ENCODE measurements around the gene GP1BB.

GP1BB gene

DNA sequence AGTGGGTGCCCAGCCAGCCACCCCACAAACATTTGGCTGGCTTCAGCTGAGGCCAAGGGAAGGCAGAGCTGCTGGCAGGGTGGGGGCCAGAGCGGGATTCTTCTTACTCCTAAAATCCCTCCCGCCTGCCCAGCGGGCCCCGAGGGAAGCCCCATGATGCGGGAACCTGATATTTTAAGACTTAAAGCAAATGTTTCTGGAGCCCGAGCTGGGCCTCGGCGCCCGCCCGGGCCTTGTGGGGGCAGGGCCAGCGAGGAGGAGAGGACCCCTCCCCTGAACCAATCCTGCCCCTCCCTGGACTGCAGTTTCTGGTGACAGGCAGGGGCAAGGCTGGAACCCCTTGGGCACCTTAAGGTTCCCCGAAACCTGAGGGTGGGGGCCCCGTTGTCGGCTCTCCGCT, 17.2 kb downstream of the GP1BB start:
- Histone ChIP-seq H3K27me3 (ENCODE audit: low read depth, low read length) (no peaks in the 10 kb centered on the region), H3K9me3 (ENCODE audit: control insufficient read depth in 1 of 2, low read length in 2 of 2) (no peaks in the 10 kb centered on the region), H3K4me3 (ENCODE audit: low read depth in 1 of 2, low read length in 2 of 2) (no peak overlapping the region), H3K36me3 (ENCODE audit: control insufficient read depth in 1 of 2, insufficient read depth in 2 of 2, low read length in 2 of 2) (no peaks in the 10 kb centered on the region), H3K4me1 (ENCODE audit: control insufficient read depth in 1 of 2, insufficient read depth in 2 of 2, low read length in 2 of 2) (no peaks in the 10 kb centered on the region), H3K27ac (ENCODE audit: low read length) (no peak overlapping the region)

- Histone ChIP-seq H3K4me3 (ENCODE audit: low read depth in 1 of 2, low read length in 2 of 2) (no peak overlapping the region), H3K27me3 (ENCODE audit: low read depth, low read length) (no peaks in the 10 kb centered on the region), H3K36me3 (ENCODE audit: control insufficient read depth in 1 of 2, insufficient read depth in 2 of 2, low read length in 2 of 2) (no peaks in the 10 kb centered on the region), H3K9me3 (ENCODE audit: control insufficient read depth in 1 of 2, low read length in 2 of 2) (no peaks in the 10 kb centered on the region), H3K27ac (ENCODE audit: low read length) (no peak overlapping the region), H3K4me1 (ENCODE audit: control insufficient read depth in 1 of 2, insufficient read depth in 2 of 2, low read length in 2 of 2) (no peaks in the 10 kb centered on the region)
These were observed 17.7 kb downstream of the GP1BB start for GRCh38 chr22:19741053-19741452.

GRCh38 chr22:19742160-19743066, 19.1 kb downstream of the GP1BB start:
- Histone ChIP-seq H3K9me3 (ENCODE audit: control insufficient read depth in 1 of 2, low read length in 2 of 2) (no peaks in the 10 kb centered on the region), H3K36me3 (ENCODE audit: control insufficient read depth in 1 of 2, insufficient read depth in 2 of 2, low read length in 2 of 2) (no peaks in the 10 kb centered on the region), H3K27me3 (ENCODE audit: low read depth, low read length) (no peaks in the 10 kb centered on the region), H3K4me3 (ENCODE audit: low read depth in 1 of 2, low read length in 2 of 2) (no peak overlapping the region), H3K4me1 (ENCODE audit: control insufficient read depth in 1 of 2, insufficient read depth in 2 of 2, low read length in 2 of 2) (no peaks in the 10 kb centered on the region), H3K27ac (ENCODE audit: low read length) (no peak overlapping the region)

GRCh38 chr22:19743081-19743480, 19.7 kb downstream of the GP1BB start:
- Histone ChIP-seq H3K36me3 (ENCODE audit: control insufficient read depth in 1 of 2, insufficient read depth in 2 of 2, low read length in 2 of 2) (no peaks in the 10 kb centered on the region), H3K4me3 (ENCODE audit: low read depth in 1 of 2, low read length in 2 of 2) (no peak overlapping the region), H3K9me3 (ENCODE audit: control insufficient read depth in 1 of 2, low read length in 2 of 2) (no peaks in the 10 kb centered on the region), H3K27me3 (ENCODE audit: low read depth, low read length) (no peaks in the 10 kb centered on the region), H3K27ac (ENCODE audit: low read length) (no peak overlapping the region), H3K4me1 (ENCODE audit: control insufficient read depth in 1 of 2, insufficient read depth in 2 of 2, low read length in 2 of 2) (no peaks in the 10 kb centered on the region)

DNA sequence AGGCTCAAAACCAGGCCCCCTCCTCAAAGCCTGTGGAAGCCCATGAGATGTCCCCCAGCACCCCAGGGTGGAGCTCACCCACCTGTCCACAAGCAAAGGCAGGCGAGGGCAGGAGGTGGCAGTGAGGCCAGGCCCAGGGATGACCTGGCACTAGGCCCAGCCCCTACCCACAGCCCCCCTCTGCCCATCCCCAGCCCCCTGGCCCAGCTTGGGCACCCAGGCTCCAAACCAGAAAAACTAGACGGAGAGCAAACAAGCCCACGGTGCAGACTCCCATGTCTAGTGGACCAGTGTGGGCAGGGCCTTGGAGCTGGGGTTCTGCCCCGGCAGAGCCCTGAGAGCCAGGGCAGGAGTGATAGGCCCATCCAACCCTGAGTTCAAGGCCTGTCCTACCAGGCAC, 20.3 kb downstream of the GP1BB start:
- H3K9me3 ChIP-seq (ENCODE audit: control insufficient read depth in 1 of 2, low read length in 2 of 2): no peaks in the 10 kb centered on the region
- no peak overlapping the region for H3K4me3 ChIP-seq (ENCODE audit: low read depth in 1 of 2, low read length in 2 of 2)
- H3K27ac ChIP-seq (ENCODE audit: low read length): no peak overlapping the region
- no peaks in the 10 kb centered on the region for H3K36me3 ChIP-seq (ENCODE audit: control insufficient read depth in 1 of 2, insufficient read depth in 2 of 2, low read length in 2 of 2)
- H3K4me1 ChIP-seq (ENCODE audit: control insufficient read depth in 1 of 2, insufficient read depth in 2 of 2, low read length in 2 of 2): no peaks in the 10 kb centered on the region
- H3K27me3 ChIP-seq (ENCODE audit: low read depth, low read length): no peaks in the 10 kb centered on the region

DNA sequence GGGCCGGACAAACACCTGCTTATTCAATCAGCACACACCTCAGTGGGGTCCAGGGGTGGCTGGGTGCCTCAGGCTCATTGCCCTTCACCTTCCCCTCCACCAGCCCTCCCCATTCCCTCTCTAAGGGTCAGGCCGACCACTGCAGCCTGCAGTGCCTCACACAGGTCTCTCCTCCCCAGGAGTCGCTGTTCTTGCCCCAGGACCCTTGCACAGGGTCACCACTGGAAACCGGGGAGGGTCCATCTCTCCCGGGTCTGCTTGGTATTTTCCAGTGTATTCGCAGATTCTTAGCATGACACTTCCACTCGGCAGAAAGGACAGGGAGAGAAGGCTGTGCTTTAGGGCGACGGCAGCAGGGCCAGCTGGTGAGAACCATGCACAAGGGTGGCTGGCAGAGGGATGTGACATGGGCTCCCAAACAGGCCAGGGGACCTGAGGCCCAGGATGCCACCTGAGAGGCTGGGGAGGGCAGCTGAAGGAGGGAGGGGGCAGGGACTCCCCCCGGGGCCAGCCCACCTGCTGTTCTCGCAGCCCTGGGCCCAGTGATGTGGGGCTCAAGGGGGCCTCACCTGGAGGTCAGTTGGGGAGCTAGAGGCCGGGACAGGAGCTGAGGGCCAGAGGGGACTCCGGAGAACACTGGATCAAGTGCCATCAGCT, 21.1 kb downstream of the GP1BB start:
- Histone ChIP-seq H3K4me1 (ENCODE audit: control insufficient read depth in 1 of 2, insufficient read depth in 2 of 2, low read length in 2 of 2) (no peaks in the 10 kb centered on the region), H3K27ac (ENCODE audit: low read length) (no peak overlapping the region), H3K9me3 (ENCODE audit: control insufficient read depth in 1 of 2, low read length in 2 of 2) (no peaks in the 10 kb centered on the region), H3K27me3 (ENCODE audit: low read depth, low read length) (peaks cover 4% of the 10 kb centered on the region), H3K36me3 (ENCODE audit: control insufficient read depth in 1 of 2, insufficient read depth in 2 of 2, low read length in 2 of 2) (no peaks in the 10 kb centered on the region), H3K4me3 (ENCODE audit: low read depth in 1 of 2, low read length in 2 of 2) (no peak overlapping the region)

GRCh38 chr22:19745155-19746101, 22.1 kb downstream of the GP1BB start:
- no peaks in the 10 kb centered on the region for H3K36me3 ChIP-seq (ENCODE audit: control insufficient read depth in 1 of 2, insufficient read depth in 2 of 2, low read length in 2 of 2)
- H3K4me1 ChIP-seq (ENCODE audit: control insufficient read depth in 1 of 2, insufficient read depth in 2 of 2, low read length in 2 of 2): no peaks in the 10 kb centered on the region
- H3K4me3 ChIP-seq (ENCODE audit: low read depth in 1 of 2, low read length in 2 of 2): no peak overlapping the region
- H3K27me3 ChIP-seq (ENCODE audit: low read depth, low read length): peaks cover 4% of the 10 kb centered on the region
- H3K27ac ChIP-seq (ENCODE audit: low read length): no peak overlapping the region
- H3K9me3 ChIP-seq (ENCODE audit: control insufficient read depth in 1 of 2, low read length in 2 of 2): no peaks in the 10 kb centered on the region

DNA sequence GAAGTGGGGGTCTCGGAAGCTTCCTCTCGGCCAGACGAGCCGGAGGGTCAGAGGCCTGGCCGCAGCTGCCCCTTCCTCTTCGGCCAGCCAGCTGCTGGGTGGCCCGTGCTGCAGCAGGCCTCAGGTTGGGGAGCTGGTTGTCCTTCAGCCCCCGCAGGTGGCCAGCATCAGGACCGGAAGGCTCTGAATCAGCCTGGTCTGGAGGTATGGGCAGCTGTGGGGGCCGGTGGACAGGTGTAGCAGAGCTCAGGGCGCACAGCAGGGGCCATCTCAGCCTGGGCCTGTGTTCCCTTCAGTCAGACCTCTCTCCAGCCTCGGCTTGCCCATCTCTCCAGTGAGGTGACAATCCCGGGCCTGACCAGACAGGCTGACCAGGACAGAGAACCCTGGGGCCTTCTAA, 23.4 kb downstream of the GP1BB start:
- H3K27ac ChIP-seq (ENCODE audit: low read length): no peak overlapping the region
- no peak overlapping the region for H3K4me3 ChIP-seq (ENCODE audit: low read depth in 1 of 2, low read length in 2 of 2)
- H3K4me1 ChIP-seq (ENCODE audit: control insufficient read depth in 1 of 2, insufficient read depth in 2 of 2, low read length in 2 of 2): no peaks in the 10 kb centered on the region
- no peaks in the 10 kb centered on the region for H3K9me3 ChIP-seq (ENCODE audit: control insufficient read depth in 1 of 2, low read length in 2 of 2)
- no peaks in the 10 kb centered on the region for H3K36me3 ChIP-seq (ENCODE audit: control insufficient read depth in 1 of 2, insufficient read depth in 2 of 2, low read length in 2 of 2)
- peaks cover 12% of the 10 kb centered on the region for H3K27me3 ChIP-seq (ENCODE audit: low read depth, low read length)

- Histone ChIP-seq H3K27me3 (ENCODE audit: low read depth, low read length) (peaks cover 12% of the 10 kb centered on the region), H3K4me1 (ENCODE audit: control insufficient read depth in 1 of 2, insufficient read depth in 2 of 2, low read length in 2 of 2) (no peaks in the 10 kb centered on the region), H3K36me3 (ENCODE audit: control insufficient read depth in 1 of 2, insufficient read depth in 2 of 2, low read length in 2 of 2) (no peaks in the 10 kb centered on the region), H3K9me3 (ENCODE audit: control insufficient read depth in 1 of 2, low read length in 2 of 2) (no peaks in the 10 kb centered on the region), H3K4me3 (ENCODE audit: low read depth in 1 of 2, low read length in 2 of 2) (no peak overlapping the region), H3K27ac (ENCODE audit: low read length) (no peak overlapping the region)
These were observed 24.2 kb downstream of the GP1BB start for GRCh38 chr22:19747551-19747950.

GRCh38 chr22:19748139-19748538, 24.8 kb downstream of the GP1BB start:
- Histone ChIP-seq H3K27ac (ENCODE audit: low read length) (no peak overlapping the region), H3K4me3 (ENCODE audit: low read depth in 1 of 2, low read length in 2 of 2) (no peak overlapping the region), H3K9me3 (ENCODE audit: control insufficient read depth in 1 of 2, low read length in 2 of 2) (no peaks in the 10 kb centered on the region), H3K27me3 (ENCODE audit: low read depth, low read length) (peaks cover 12% of the 10 kb centered on the region), H3K36me3 (ENCODE audit: control insufficient read depth in 1 of 2, insufficient read depth in 2 of 2, low read length in 2 of 2) (no peaks in the 10 kb centered on the region), H3K4me1 (ENCODE audit: control insufficient read depth in 1 of 2, insufficient read depth in 2 of 2, low read length in 2 of 2) (no peaks in the 10 kb centered on the region)
